IPS-15b (cell line): ENCODE results near the gene KIRREL3.

ENCODE experiments used
- H3K27me3 ChIP-seq: one replicate; pipeline ENCODE4 v1.6.1; 2013; ENCODE audit warnings: low read length; ENCODE audit not compliant: control insufficient read depth, insufficient read depth
- H3K36me3 ChIP-seq: one replicate; pipeline ENCODE4 v1.6.1; 2013; ENCODE audit warnings: low read length; ENCODE audit not compliant: control insufficient read depth, insufficient read depth
- H3K4me1 ChIP-seq: one replicate; pipeline ENCODE4 v1.6.1; 2013; ENCODE audit warnings: mild to moderate bottlenecking, low read length; ENCODE audit not compliant: control insufficient read depth, insufficient read depth
- H3K4me3 ChIP-seq: one replicate; pipeline ENCODE4 v1.5.1; 2013; ENCODE audit warnings: low read depth, low read length
- H3K9ac ChIP-seq: one replicate; pipeline ENCODE4 v1.6.1; 2013; ENCODE audit warnings: low read depth, mild to moderate bottlenecking, low read length
- H3K9me3 ChIP-seq: one replicate; pipeline ENCODE4 v1.6.1; 2013; ENCODE audit warnings: mild to moderate bottlenecking, low read length; ENCODE audit not compliant: control insufficient read depth, insufficient read depth

The KIRREL3 gene

DNA sequence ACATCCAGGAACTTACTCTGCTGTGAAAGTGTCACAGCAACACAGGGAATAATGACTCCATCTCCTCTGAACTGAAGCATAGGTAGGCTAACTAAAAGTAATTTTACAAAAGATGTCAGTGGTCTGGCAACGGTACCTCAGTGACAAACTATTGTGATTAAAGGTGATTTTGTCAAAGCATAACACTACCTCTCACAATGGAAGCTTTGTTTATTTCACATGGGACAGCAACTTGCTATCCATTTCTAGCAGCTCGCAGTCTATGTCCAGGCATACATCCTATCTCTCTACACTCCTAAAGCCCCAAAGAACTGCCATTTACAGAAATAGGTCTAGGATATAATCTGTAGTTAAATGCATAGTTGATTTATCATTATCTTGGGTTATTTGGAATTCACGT is 163.0 kb downstream of the KIRREL3 start:
- no peaks in the 10 kb centered on the region for H3K27me3 ChIP-seq
- no peak overlapping the region for H3K4me3 ChIP-seq
- H3K9me3 ChIP-seq, result no peaks in the 10 kb centered on the region
- H3K9ac ChIP-seq, result no peak overlapping the region
- H3K36me3 ChIP-seq, result no peaks in the 10 kb centered on the region
- H3K4me1 ChIP-seq, result no peaks in the 10 kb centered on the region

DNA sequence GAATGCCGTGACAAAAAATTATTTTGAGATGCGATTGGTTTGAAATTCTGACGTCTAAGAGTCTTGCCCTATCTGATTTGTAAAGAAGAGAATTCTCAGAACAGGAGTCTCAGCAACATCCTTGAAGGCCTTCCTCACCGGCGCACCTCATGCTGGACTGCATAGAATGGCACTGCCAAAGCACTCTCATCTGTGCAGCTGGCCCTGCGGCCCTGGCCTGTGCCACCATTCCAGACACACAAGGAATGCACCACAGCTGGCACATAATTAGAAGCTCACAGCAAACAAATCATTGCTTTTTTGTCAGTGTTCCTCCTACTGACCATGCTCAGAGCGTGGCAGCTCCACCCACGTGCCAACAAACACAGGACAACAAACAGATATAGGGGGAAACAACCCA is 166.0 kb downstream of the KIRREL3 start:
- H3K27me3 ChIP-seq, result no peaks in the 10 kb centered on the region
- H3K9me3 ChIP-seq, result no peaks in the 10 kb centered on the region
- no peak overlapping the region for H3K9ac ChIP-seq
- peaks cover 2% of the 10 kb centered on the region for H3K4me1 ChIP-seq
- H3K36me3 ChIP-seq, result no peaks in the 10 kb centered on the region
- no peak overlapping the region for H3K4me3 ChIP-seq

GRCh38 chr11:126834149-126834548 is 166.4 kb downstream of the KIRREL3 start:
- H3K27me3 ChIP-seq, result no peaks in the 10 kb centered on the region
- H3K4me3 ChIP-seq, result no peak overlapping the region
- H3K9ac ChIP-seq, result no peak overlapping the region
- no peaks in the 10 kb centered on the region for H3K9me3 ChIP-seq
- peaks cover 2% of the 10 kb centered on the region for H3K4me1 ChIP-seq
- H3K36me3 ChIP-seq, result no peaks in the 10 kb centered on the region

DNA sequence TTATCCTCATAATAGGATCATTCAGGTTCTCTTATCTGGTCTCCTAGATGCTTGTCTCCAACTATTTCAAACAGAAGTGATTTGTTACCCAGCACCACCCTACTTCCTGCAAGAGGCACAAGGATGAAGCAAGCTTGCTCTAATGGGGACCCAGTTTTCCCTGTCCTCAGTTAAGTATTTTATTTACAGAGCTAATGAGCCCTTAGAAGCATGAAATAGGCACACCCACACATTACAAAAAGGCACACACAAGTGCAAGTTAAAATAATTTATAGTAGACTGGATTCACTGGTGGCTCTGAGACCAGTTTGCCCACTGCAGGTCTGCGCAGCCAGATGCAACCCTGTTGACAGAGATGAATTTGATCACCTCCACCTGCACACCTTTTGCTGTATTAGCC is 167.5 kb downstream of the KIRREL3 start:
- Histone ChIP-seq H3K9ac (no peak overlapping the region), H3K36me3 (no peaks in the 10 kb centered on the region), H3K4me1 (peaks cover 2% of the 10 kb centered on the region), H3K27me3 (no peaks in the 10 kb centered on the region), H3K4me3 (no peak overlapping the region), H3K9me3 (no peaks in the 10 kb centered on the region)

GRCh38 chr11:126832387-126832786 is 168.2 kb downstream of the KIRREL3 start:
- no peaks in the 10 kb centered on the region for H3K9me3 ChIP-seq
- H3K27me3 ChIP-seq, result no peaks in the 10 kb centered on the region
- no peak overlapping the region for H3K4me3 ChIP-seq
- H3K4me1 ChIP-seq, result peaks cover 2% of the 10 kb centered on the region
- H3K9ac ChIP-seq, result no peak overlapping the region
- no peaks in the 10 kb centered on the region for H3K36me3 ChIP-seq

GRCh38 chr11:126830216-126830806 is 170.3 kb downstream of the KIRREL3 start:
- Histone ChIP-seq H3K27me3 (no peaks in the 10 kb centered on the region), H3K9ac (no peak overlapping the region), H3K9me3 (no peaks in the 10 kb centered on the region), H3K36me3 (no peaks in the 10 kb centered on the region), H3K4me3 (no peak overlapping the region), H3K4me1 (peaks cover 2% of the 10 kb centered on the region)

GRCh38 chr11:126829716-126830115 is 170.9 kb downstream of the KIRREL3 start:
- Histone ChIP-seq H3K27me3 (no peaks in the 10 kb centered on the region), H3K9ac (no peak overlapping the region), H3K4me3 (no peak overlapping the region), H3K36me3 (no peaks in the 10 kb centered on the region), H3K9me3 (no peaks in the 10 kb centered on the region), H3K4me1 (peaks cover 2% of the 10 kb centered on the region)

DNA sequence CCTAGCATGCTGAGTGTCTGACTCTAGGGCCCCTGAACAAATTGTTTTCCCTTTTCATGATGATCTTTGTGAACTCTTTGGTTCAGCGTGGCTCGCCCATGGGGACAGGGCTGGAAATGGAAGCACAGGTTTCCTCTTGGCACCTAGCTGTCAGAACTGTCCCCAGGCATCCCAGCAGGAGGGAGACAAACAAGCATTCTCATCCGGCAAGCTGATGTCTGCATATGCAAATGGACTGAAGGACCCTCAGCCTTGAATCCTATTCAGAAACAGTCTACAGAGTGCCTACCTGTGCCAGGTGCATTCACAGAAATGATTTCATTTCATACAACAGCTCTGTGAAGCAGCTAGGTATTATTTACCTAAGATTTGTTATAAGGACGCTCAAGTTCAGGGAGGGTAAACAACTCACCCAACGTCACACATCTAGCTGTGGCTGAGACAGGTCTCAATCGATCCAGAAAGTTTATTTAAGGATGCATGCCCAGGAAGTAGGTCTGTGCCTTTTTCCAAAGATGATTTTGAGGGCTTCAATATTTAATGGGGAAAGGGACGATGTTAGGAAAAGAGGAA is 176.4 kb downstream of the KIRREL3 start:
- Histone ChIP-seq H3K4me3 (no peak overlapping the region), H3K9ac (no peak overlapping the region), H3K36me3 (no peaks in the 10 kb centered on the region), H3K9me3 (no peaks in the 10 kb centered on the region), H3K27me3 (no peaks in the 10 kb centered on the region), H3K4me1 (peaks cover 11% of the 10 kb centered on the region)

- Histone ChIP-seq H3K4me1 (peaks cover 11% of the 10 kb centered on the region), H3K9ac (no peak overlapping the region), H3K36me3 (no peaks in the 10 kb centered on the region)
These were observed 177.3 kb downstream of the KIRREL3 start for GRCh38 chr11:126823274-126823673.

GRCh38 chr11:126821827-126822226 is 178.7 kb downstream of the KIRREL3 start:
- peaks cover 12% of the 10 kb centered on the region for H3K27me3 ChIP-seq
- no peak overlapping the region for H3K4me3 ChIP-seq
- no peaks in the 10 kb centered on the region for H3K36me3 ChIP-seq
- peaks cover 14% of the 10 kb centered on the region for H3K4me1 ChIP-seq
- no peak overlapping the region for H3K9ac ChIP-seq
- no peaks in the 10 kb centered on the region for H3K9me3 ChIP-seq

More at GRCh38 chr11:126823274-126823673, 177.3 kb downstream of the KIRREL3 start:
- Histone ChIP-seq H3K4me3 (no peak overlapping the region), H3K27me3 (no peaks in the 10 kb centered on the region), H3K9me3 (no peaks in the 10 kb centered on the region)

DNA sequence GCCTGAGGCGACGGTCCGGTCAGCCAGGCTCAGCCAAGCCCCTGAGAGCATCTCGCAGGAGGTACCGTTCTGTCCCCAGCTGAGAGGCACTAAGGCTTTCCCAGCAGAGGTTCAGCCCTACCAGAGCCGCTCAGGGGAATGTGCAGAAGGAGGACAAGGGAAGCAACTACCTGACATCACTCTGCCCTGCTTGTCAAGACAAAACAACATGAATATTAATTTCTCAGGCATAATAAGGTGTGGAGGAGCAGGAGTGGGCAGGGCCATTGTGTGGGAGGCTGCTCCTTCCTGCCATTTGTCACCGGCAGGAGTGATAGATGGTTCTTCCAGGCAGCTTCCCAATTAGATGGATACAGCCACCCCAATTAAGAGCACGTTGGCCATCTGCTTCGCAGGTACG is 181.4 kb downstream of the KIRREL3 start:
- peaks cover 12% of the 10 kb centered on the region for H3K27me3 ChIP-seq
- no peak overlapping the region for H3K4me3 ChIP-seq
- peaks cover 10% of the 10 kb centered on the region for H3K4me1 ChIP-seq

More for the DNA sequence above, 181.4 kb downstream of the KIRREL3 start:
- Histone ChIP-seq H3K9ac (no peak overlapping the region), H3K36me3 (no peaks in the 10 kb centered on the region), H3K9me3 (no peaks in the 10 kb centered on the region)
